OCI-LY7 (cell line): ENCODE data around the gene HRH3. TPM values are rescaled to one million over a fixed set of nuclear protein-coding genes. Genes with fewer than 3 reads are reported as not detected.

Source experiments
- BruUV-seq: library from RNA; stranded (reverse); fragments of 400-500 nt; replicated peaks from 2 replicates; lab custom pipeline; 2021; lab: Mats Ljungman, UMichigan
- CTCF ChIA-PET: fragments of 300-600 bp; sonication (Branson Sonifier 250); formaldehyde crosslinking; loops from one replicate; lab custom pipeline; 2022; ENCODE audit warnings: antibody characterized with exemption; ENCODE audit not compliant: unreplicated experiment; lab: Charles Lee
- POLR2A ChIA-PET: fragments of 300-600 bp; sonication (Branson Sonifier 250); formaldehyde crosslinking; loops from one replicate; lab custom pipeline; 2022; ENCODE audit warnings: antibody characterized with exemption; lab: Charles Lee
- DNase-seq: peaks from one replicate; pipeline ENCODE4 v3.0.0-alpha.2; 2015; ENCODE audit warnings: low spot score
- H2AFZ ChIP-seq: fragments of 200-600 bp; sonication (generic), shearing (Covaris generic); 2 replicates; pipeline ENCODE4 v1.6.1; 2014; ENCODE audit warnings: mild to moderate bottlenecking, antibody characterized with exemption, low read length, moderate library complexity
- H3K27ac ChIP-seq: fragments of 200-600 bp; sonication (generic); 2 replicates; pipeline ENCODE4 v1.5.1; 2014; ENCODE audit warnings: mixed run types, low read depth, mild to moderate bottlenecking, moderate library complexity, low read length, inconsistent platforms; ENCODE audit not compliant: poor library complexity, severe bottlenecking
- H3K36me3 ChIP-seq: fragments of 200-600 bp; sonication (generic); 2 replicates; pipeline ENCODE4 v1.6.1; 2014; ENCODE audit warnings: mild to moderate bottlenecking, antibody characterized with exemption, low read length, moderate library complexity, mixed read lengths; ENCODE audit not compliant: insufficient read depth
- H3K4me1 ChIP-seq: fragments of 200-600 bp; sonication (generic); 2 replicates; pipeline ENCODE4 v1.5.1; 2014; ENCODE audit warnings: mild to moderate bottlenecking, low read length; ENCODE audit not compliant: insufficient read depth, poor library complexity, severe bottlenecking
- H3K4me2 ChIP-seq: fragments of 200-600 bp; sonication (generic); 2 replicates; pipeline ENCODE4 v1.6.1; 2014; ENCODE audit warnings: mild to moderate bottlenecking, low read length
- H3K4me3 ChIP-seq: fragments of 200-600 bp; sonication (generic); 2 replicates; pipeline ENCODE4 v1.5.1; 2014; ENCODE audit warnings: mild to moderate bottlenecking, low read depth, low read length; ENCODE audit not compliant: poor library complexity, severe bottlenecking
- H3K79me2 ChIP-seq: fragments of 200-600 bp; sonication (generic); 2 replicates; pipeline ENCODE4 v1.6.1; 2016; ENCODE audit warnings: low read depth, mild to moderate bottlenecking, low read length, moderate library complexity, mixed read lengths; ENCODE audit not compliant: insufficient read depth
- H3K9me2 ChIP-seq: fragments of 200-600 bp; sonication (generic); 2 replicates; pipeline ENCODE4 v1.6.1; 2016; ENCODE audit warnings: mild to moderate bottlenecking, low read length, mixed read lengths; ENCODE audit not compliant: insufficient read depth
- H3K9me3 ChIP-seq: fragments of 200-600 bp; sonication (generic); 2 replicates; pipeline ENCODE4 v1.6.1; 2014; ENCODE audit warnings: mild to moderate bottlenecking, mixed run types, low read length, mixed read lengths
- H4K20me1 ChIP-seq: fragments of 200-600 bp; sonication (generic); 2 replicates; pipeline ENCODE4 v1.6.1; 2014; ENCODE audit warnings: mild to moderate bottlenecking, antibody characterized with exemption, low read length, moderate library complexity, mixed read lengths; ENCODE audit not compliant: insufficient read depth
- CTCF ChIP-seq: fragments of 200-600 bp; sonication (generic); conservative IDR thresholded peaks from 2 replicates; pipeline ENCODE4 v1.5.1; 2014; ENCODE audit warnings: mild to moderate bottlenecking, antibody characterized with exemption, low read length, moderate library complexity, mixed read lengths
- EZH2phosphoT487 ChIP-seq: fragments of 200-600 bp; sonication (generic); IDR thresholded peaks from 2 replicates; pipeline ENCODE4 v1.6.1; 2018; ENCODE audit warnings: low read depth, borderline replicate concordance, mild to moderate bottlenecking, mixed run types, antibody characterized with exemption, low read length, moderate library complexity, mixed read lengths
- intact Hi-C: fragments of 100-400 bp; cut with micrococcal nuclease; formaldehyde crosslinking; loops from one replicate; pipeline ENCODE4 v1.10.0; 2022; ENCODE audit not compliant: unreplicated experiment
- total RNA-seq, 2 experiments: library from RNA; depleted of rRNA in 1 of 2; stranded (reverse); fragments of >200 nt in 1 of 2; shearing (Covaris generic) in 1 of 2; gene quantifications; 2 replicates each; pipeline ENCODE4 v1.2.3, GENCODE V29; 2014 to 2022

The HRH3 gene
- total RNA-seq, 2 experiments from 2014 or later: not detected

GRCh38 chr20:62202676-62203377 is 17.3 kb downstream of the HRH3 start:
- Histone ChIP-seq H3K27ac (no peak overlapping the region), H2AFZ (no peak overlapping the region), H3K9me2 (no peaks in the 10 kb centered on the region), H3K79me2 (no peaks in the 10 kb centered on the region), H3K9me3 (no peaks in the 10 kb centered on the region), H3K4me3 (no peak overlapping the region), H3K4me1 (peaks cover 23% of the 10 kb centered on the region), H4K20me1 (no peaks in the 10 kb centered on the region), H3K36me3 (peaks cover 53% of the 10 kb centered on the region), H3K4me2 (no peak overlapping the region)
- no peak for DNase-seq
- POLR2A ChIA-PET: interaction anchor here (0.7 kb wide), 1 partner anchor 97 kb away, joined by 3 read pairs; no protein-coding TSS in a partner anchor
- intact Hi-C loops: no loop called here
- BruUV-seq: TSS peak; percentile 72
- TF ChIP-seq EZH2phosphoT487 (no peak), CTCF (no peak)
- CTCF ChIA-PET: no interaction called here

- Histone ChIP-seq H3K4me3 (no peak overlapping the region), H3K9me3 (no peaks in the 10 kb centered on the region), H3K4me1 (peaks cover 23% of the 10 kb centered on the region), H3K27ac (no peak overlapping the region), H3K36me3 (peaks cover 61% of the 10 kb centered on the region), H3K9me2 (no peaks in the 10 kb centered on the region), H4K20me1 (no peaks in the 10 kb centered on the region), H3K4me2 (no peak overlapping the region), H2AFZ (no peak overlapping the region), H3K79me2 (no peaks in the 10 kb centered on the region)
- intact Hi-C loops: no loop called here
- no TSS peak for BruUV-seq
- POLR2A ChIA-PET: interaction anchor here (0.7 kb wide), 1 partner anchor 98 kb away, joined by 3 read pairs; no protein-coding TSS in a partner anchor
- no peak for TF ChIP-seq EZH2phosphoT487
- TF ChIP-seq CTCF: no peak
- no peak for DNase-seq
- CTCF ChIA-PET: no interaction called here
These were observed 18.0 kb downstream of the HRH3 start for GRCh38 chr20:62202083-62202395.
